GM12865 (cell line): ENCODE measurements around the gene FBXO21.
A peak's percentile ranks its signal among the peaks of the same experiment; 100 is the strongest.

Source experiments
- DNase-seq: peaks from one replicate; pipeline ENCODE4 v3.0.0; 2010; ENCODE audit warnings: low read depth
- H3K4me3 ChIP-seq: 2 replicates; pipeline ENCODE4 v1.5.1; 2011; ENCODE audit warnings: mild to moderate bottlenecking, low read depth, low read length, control low read depth
- CTCF ChIP-seq: IDR thresholded peaks from 2 replicates; pipeline ENCODE4 v1.5.1; 2011; ENCODE audit warnings: low read length, control low read depth, low read depth, inconsistent platforms; ENCODE audit not compliant: insufficient read depth; ENCODE audit errors: missing control alignments

The FBXO21 gene

GRCh38 chr12:117119592-117120198, 70.6 kb downstream of the FBXO21 start:
- peak; percentile 77 for TF ChIP-seq CTCF
- H3K4me3 ChIP-seq, result no peak overlapping the region
- DNase-seq, result peak; percentile 52

- H3K4me3 ChIP-seq, result no peak overlapping the region
- no peak for TF ChIP-seq CTCF
- no peak for DNase-seq
Observed at GRCh38 chr12:117118838-117119591, 71.3 kb downstream of the FBXO21 start.

DNA sequence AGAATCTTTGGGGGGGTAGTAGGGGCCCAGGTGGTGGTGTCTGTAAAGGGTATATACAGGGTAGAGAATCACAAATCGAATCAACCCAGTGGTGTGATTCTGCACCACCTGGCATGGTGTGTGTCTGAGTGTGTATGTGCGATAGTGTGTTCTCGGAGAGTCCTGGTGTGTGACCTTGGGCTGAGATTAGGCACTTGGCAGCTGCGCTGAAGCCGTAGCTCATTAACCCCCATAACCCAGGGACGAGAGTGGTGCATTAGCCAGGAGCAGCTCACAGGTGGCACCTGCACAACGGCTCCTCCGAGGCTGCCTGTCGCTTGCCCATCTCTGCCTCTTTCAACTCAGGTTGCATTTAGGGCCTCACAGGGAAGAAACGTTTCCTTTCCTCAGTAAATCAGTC, 75.5 kb downstream of the FBXO21 start:
- DNase-seq, result no peak
- TF ChIP-seq CTCF, result no peak
- H3K4me3 ChIP-seq, result no peak overlapping the region

DNA sequence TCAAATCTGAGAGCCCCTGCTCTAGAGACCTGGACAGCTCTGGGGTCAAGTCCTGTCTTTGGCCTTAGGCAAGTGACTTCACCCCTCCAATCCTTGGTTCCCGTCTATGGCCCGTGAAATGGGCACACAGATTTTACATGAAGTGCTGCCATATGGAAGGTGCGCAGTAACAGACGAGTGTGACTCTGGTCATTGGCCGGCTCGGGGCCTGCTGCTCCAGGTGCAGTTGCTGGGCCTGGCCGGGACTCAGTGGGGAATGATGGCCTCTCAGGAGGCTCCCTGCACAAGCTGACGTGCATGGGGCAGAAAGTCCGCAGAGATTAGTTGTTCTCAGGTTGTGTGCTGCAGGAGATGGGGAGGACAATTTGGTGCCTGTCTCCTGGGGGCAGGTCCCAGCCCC, 77.0 kb downstream of the FBXO21 start:
- no peak for DNase-seq
- no peak overlapping the region for H3K4me3 ChIP-seq
- no peak for TF ChIP-seq CTCF

- no peak overlapping the region for H3K4me3 ChIP-seq
- no peak for TF ChIP-seq CTCF
Observed at GRCh38 chr12:117111821-117112595, 78.3 kb downstream of the FBXO21 start.

DNA sequence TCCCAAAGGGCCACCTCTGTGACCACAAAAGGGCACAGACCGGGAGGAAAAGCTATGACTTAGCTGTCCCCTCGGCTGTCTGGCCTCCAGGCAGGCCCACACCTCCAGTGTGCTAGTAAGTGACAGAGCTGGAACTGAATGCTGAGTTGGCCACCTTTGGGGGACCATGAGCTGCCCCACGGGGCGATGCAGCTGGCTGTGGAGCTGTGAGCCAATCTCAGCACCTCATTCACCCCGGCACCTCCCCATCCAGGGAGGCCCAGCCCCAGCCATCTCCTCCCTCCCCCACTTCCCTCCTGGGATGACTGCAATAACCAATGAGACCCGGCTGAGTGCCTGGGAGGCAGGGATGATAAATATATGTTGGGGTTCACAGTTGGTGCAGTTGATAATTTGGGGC, 78.9 kb downstream of the FBXO21 start:
- no peak for DNase-seq
- TF ChIP-seq CTCF, result no peak
- H3K4me3 ChIP-seq, result no peak overlapping the region

More at GRCh38 chr12:117111821-117112595, 78.3 kb downstream of the FBXO21 start:
- no peak for DNase-seq
